Measurements from ENCODE around the gene TTC17. TPM values are rescaled to one million over a fixed set of nuclear protein-coding genes. Genes with fewer than 3 reads are reported as not detected.
"Not testable (repeated sequence)": the region's sequence is repeated elsewhere in the genome, so short reads cannot be mapped to it uniquely, and the experiment has no call there.

The TTC17 gene
- total and polyA plus RNA-seq, 9 donors: 50.9 to 85.3 (median 60.7) TPM

DNA sequence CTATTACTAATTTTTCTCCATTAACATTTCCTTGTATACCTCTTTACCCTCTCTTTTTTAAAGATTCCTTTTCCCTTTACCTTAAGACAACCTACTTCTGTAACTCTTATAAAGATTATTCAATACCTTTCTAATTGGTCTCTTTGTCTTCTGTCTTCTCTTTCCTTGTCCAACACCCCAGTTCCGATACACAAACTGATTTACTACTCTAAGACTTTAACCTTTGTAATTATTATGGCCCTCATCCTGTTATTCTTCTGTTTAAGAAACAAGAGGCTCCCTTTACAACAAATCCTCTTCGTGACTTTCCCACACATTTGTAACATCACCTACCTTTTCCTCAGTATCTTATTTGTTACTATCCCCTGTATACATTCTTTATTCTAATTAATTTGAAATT is 81.8 kb downstream of the TTC17 start:
- H3K27ac ChIP-seq (ENCODE audit: low read length): no peak overlapping the region
- no peaks in the 10 kb centered on the region for H3K4me1 ChIP-seq (ENCODE audit: control insufficient read depth, insufficient read depth, low read length)
- no peak overlapping the region for H3K4me3 ChIP-seq (ENCODE audit: low read length)
- DNase-seq: no peak
- H3K9me3 ChIP-seq (replicated peaks; ENCODE audit: control insufficient read depth, low read depth, low read length): no peaks in the 10 kb centered on the region
- no peaks in the 10 kb centered on the region for H3K27me3 ChIP-seq (ENCODE audit: control insufficient read depth, insufficient read depth, low read length)
- H3K36me3 ChIP-seq (ENCODE audit: control insufficient read depth, insufficient read depth, low read length): peaks cover 24% of the 10 kb centered on the region
- 100% methylated on average over 1 of the region's 2 CpGs for whole genome bisulfite sequencing (ENCODE audit: insufficient coverage)

DNA sequence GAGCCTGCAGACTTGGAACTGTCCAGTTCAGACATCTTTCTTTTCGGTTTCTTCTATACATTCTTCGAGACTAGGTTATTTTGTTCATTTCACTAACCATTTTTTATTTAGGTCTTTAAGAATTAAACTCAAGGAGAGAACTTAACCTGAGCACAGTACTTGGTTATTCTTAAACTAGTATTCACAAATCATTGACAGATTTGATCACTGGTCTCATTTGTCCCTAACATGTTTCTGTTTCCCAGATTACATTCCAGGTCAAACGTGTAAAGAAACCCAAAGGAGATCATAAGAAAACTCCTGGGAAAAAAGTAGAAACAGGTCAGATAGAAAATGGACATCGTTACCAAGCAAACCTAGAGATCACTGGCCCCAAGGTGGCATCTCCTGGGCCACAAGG is 85.1 kb downstream of the TTC17 start:
- no peaks in the 10 kb centered on the region for H3K27me3 ChIP-seq (ENCODE audit: control insufficient read depth, insufficient read depth, low read length)
- 100% methylated on average over 1 of the region's 4 CpGs for WGBS (ENCODE audit: insufficient coverage)
- H3K36me3 ChIP-seq (ENCODE audit: control insufficient read depth, insufficient read depth, low read length): peaks cover 41% of the 10 kb centered on the region
- no peak for DNase-seq
- H3K4me3 ChIP-seq (ENCODE audit: low read length): no peak overlapping the region
- no peak overlapping the region for H3K27ac ChIP-seq (ENCODE audit: low read length)
- no peaks in the 10 kb centered on the region for H3K4me1 ChIP-seq (ENCODE audit: control insufficient read depth, insufficient read depth, low read length)
- no peaks in the 10 kb centered on the region for H3K9me3 ChIP-seq (replicated peaks; ENCODE audit: control insufficient read depth, low read depth, low read length)

DNA sequence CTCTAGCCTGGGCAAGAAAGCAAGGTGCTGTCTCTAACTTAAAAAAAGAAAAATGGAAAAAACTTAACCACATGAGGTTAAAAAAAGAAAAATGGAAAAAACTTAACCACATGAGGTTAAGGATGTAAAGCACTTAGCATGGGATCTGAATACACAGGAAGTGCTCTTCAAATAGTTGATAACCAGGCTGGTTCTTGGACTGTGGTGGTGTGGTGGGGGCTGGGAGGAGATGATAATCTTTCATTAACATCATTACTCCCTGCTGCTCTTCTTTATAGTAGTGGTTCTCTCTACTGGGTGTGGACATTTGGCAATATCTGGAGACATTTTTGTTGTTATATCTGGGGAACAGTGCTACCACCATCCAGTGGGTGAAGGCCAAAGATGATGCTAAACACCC is 88.4 kb downstream of the TTC17 start:
- H3K9me3 ChIP-seq (replicated peaks; ENCODE audit: control insufficient read depth, low read depth, low read length): no peaks in the 10 kb centered on the region
- no peak for DNase-seq
- H3K4me3 ChIP-seq (ENCODE audit: low read length): no peak overlapping the region
- H3K27ac ChIP-seq (ENCODE audit: low read length): no peak overlapping the region
- no peaks in the 10 kb centered on the region for H3K4me1 ChIP-seq (ENCODE audit: control insufficient read depth, insufficient read depth, low read length)
- H3K36me3 ChIP-seq (ENCODE audit: control insufficient read depth, insufficient read depth, low read length): peaks cover 55% of the 10 kb centered on the region
- no peaks in the 10 kb centered on the region for H3K27me3 ChIP-seq (ENCODE audit: control insufficient read depth, insufficient read depth, low read length)

DNA sequence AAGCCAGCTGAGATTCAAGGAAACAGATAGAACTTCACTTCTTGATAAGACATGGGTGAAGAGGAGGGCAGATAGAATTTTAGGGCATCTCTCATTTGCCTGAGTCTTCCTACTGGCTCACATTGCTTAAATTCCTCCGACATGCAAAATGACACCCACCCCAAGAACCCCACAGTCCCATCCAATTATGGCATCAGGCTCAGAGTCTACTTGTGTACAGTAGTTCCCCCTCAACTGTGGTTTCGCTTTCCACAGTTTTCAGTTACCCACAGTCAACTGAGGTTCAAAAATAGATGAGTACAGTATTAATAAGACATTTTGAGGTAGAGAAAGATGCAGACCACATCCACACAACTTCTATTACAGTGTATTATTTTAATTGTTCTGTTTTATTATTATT is 99.8 kb downstream of the TTC17 start:
- Histone ChIP-seq H3K9me3 (replicated peaks; ENCODE audit: control insufficient read depth, low read depth, low read length) (no peaks in the 10 kb centered on the region), H3K36me3 (ENCODE audit: control insufficient read depth, insufficient read depth, low read length) (peaks cover 42% of the 10 kb centered on the region), H3K4me3 (ENCODE audit: low read length) (no peak overlapping the region), H3K27ac (ENCODE audit: low read length) (no peak overlapping the region), H3K4me1 (ENCODE audit: control insufficient read depth, insufficient read depth, low read length) (no peaks in the 10 kb centered on the region), H3K27me3 (ENCODE audit: control insufficient read depth, insufficient read depth, low read length) (no peaks in the 10 kb centered on the region)
- no peak for DNase-seq
- 40% methylated on average over 1 of the region's 2 CpGs for WGBS (ENCODE audit: insufficient coverage)

DNA sequence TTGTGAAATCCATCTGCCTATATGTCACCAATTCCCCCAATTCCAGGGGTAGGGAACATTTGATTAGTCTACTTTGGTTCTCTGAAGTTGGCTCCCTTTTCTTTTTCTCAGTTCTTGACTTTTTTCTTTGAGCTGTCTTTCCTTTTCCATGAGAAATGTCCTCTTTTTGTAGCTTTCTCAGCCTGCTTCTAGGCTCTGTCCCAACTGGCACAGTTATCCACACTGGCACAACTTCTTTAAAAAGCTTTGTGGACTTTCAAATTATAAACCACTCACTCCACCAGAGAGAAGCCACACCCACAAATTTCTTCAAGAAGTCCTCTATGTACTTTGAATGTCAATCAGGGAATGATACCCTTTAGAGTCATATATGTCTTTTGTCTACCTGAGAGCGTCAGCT is 100.5 kb downstream of the TTC17 start:
- Histone ChIP-seq H3K4me1 (ENCODE audit: control insufficient read depth, insufficient read depth, low read length) (no peaks in the 10 kb centered on the region), H3K27me3 (ENCODE audit: control insufficient read depth, insufficient read depth, low read length) (no peaks in the 10 kb centered on the region), H3K36me3 (ENCODE audit: control insufficient read depth, insufficient read depth, low read length) (peaks cover 38% of the 10 kb centered on the region), H3K27ac (ENCODE audit: low read length) (no peak overlapping the region), H3K4me3 (ENCODE audit: low read length) (no peak overlapping the region), H3K9me3 (replicated peaks; ENCODE audit: control insufficient read depth, low read depth, low read length) (no peaks in the 10 kb centered on the region)
- no CpG with 5 or more reads among the region's 1 CpG for WGBS (ENCODE audit: insufficient coverage)
- DNase-seq: no peak

GRCh38 chr11:43462359-43462758 is 103.6 kb downstream of the TTC17 start:
- peaks cover 12% of the 10 kb centered on the region for H3K9me3 ChIP-seq (replicated peaks; ENCODE audit: control insufficient read depth, low read depth, low read length)
- H3K4me3 ChIP-seq (ENCODE audit: low read length): no peak overlapping the region
- 89% methylated on average over 1 of the region's 1 CpG for WGBS (ENCODE audit: insufficient coverage)
- H3K27ac ChIP-seq (ENCODE audit: low read length): no peak overlapping the region
- no peaks in the 10 kb centered on the region for H3K27me3 ChIP-seq (ENCODE audit: control insufficient read depth, insufficient read depth, low read length)
- DNase-seq: no peak
- peaks cover 48% of the 10 kb centered on the region for H3K36me3 ChIP-seq (ENCODE audit: control insufficient read depth, insufficient read depth, low read length)
- H3K4me1 ChIP-seq (ENCODE audit: control insufficient read depth, insufficient read depth, low read length): no peaks in the 10 kb centered on the region

- DNase-seq: no peak
- H3K4me1 ChIP-seq (ENCODE audit: control insufficient read depth, insufficient read depth, low read length): no peaks in the 10 kb centered on the region
- peaks cover 33% of the 10 kb centered on the region for H3K36me3 ChIP-seq (ENCODE audit: control insufficient read depth, insufficient read depth, low read length)
Observed at GRCh38 chr11:43467958-43468357, 109.2 kb downstream of the TTC17 start.

GRCh38 chr11:43477491-43477890 is 118.8 kb downstream of the TTC17 start:
- DNase-seq; H3K4me1 ChIP-seq (ENCODE audit: control insufficient read depth, insufficient read depth, low read length); H3K27me3 ChIP-seq (ENCODE audit: control insufficient read depth, insufficient read depth, low read length); H3K27ac ChIP-seq (ENCODE audit: low read length); H3K4me3 ChIP-seq (ENCODE audit: low read length); H3K36me3 ChIP-seq (ENCODE audit: control insufficient read depth, insufficient read depth, low read length): not testable (repeated sequence)
- peaks cover 37% of the 10 kb centered on the region for H3K9me3 ChIP-seq (replicated peaks; ENCODE audit: control insufficient read depth, low read depth, low read length)
- no CpG with 5 or more reads among the region's 5 CpGs for WGBS (ENCODE audit: insufficient coverage)

More at GRCh38 chr11:43467958-43468357, 109.2 kb downstream of the TTC17 start:
- Histone ChIP-seq H3K27ac (ENCODE audit: low read length) (no peak overlapping the region), H3K27me3 (ENCODE audit: control insufficient read depth, insufficient read depth, low read length) (no peaks in the 10 kb centered on the region), H3K4me3 (ENCODE audit: low read length) (no peak overlapping the region), H3K9me3 (replicated peaks; ENCODE audit: control insufficient read depth, low read depth, low read length) (peaks cover 21% of the 10 kb centered on the region)

DNA sequence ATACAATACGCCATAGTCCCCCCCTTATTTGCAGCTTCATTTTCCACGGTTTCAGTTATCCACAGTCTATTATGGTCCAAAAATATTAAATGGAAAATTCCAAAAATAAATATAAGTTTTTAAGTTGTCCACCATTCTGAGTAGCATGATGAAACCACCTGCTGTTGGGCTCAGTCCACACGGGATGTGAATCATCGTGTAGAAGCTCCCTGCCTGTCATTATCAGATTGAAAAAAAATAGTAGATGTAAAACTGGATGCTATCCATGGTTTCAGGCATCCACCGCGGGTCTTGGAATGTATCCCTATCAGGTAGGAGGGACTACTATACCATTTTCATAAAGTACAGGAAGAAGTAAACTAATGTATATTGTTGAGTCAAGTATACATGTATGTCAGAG is 127.4 kb downstream of the TTC17 start:
- Histone ChIP-seq H3K27ac (ENCODE audit: low read length) (no peak overlapping the region), H3K36me3 (ENCODE audit: control insufficient read depth, insufficient read depth, low read length) (peaks cover 22% of the 10 kb centered on the region), H3K27me3 (ENCODE audit: control insufficient read depth, insufficient read depth, low read length) (no peaks in the 10 kb centered on the region), H3K4me3 (ENCODE audit: low read length) (no peak overlapping the region), H3K4me1 (ENCODE audit: control insufficient read depth, insufficient read depth, low read length) (no peaks in the 10 kb centered on the region), H3K9me3 (replicated peaks; ENCODE audit: control insufficient read depth, low read depth, low read length) (peaks cover 4% of the 10 kb centered on the region)
- DNase-seq: no peak
- 83% methylated on average over 2 of the region's 6 CpGs for WGBS (ENCODE audit: insufficient coverage)

DNA sequence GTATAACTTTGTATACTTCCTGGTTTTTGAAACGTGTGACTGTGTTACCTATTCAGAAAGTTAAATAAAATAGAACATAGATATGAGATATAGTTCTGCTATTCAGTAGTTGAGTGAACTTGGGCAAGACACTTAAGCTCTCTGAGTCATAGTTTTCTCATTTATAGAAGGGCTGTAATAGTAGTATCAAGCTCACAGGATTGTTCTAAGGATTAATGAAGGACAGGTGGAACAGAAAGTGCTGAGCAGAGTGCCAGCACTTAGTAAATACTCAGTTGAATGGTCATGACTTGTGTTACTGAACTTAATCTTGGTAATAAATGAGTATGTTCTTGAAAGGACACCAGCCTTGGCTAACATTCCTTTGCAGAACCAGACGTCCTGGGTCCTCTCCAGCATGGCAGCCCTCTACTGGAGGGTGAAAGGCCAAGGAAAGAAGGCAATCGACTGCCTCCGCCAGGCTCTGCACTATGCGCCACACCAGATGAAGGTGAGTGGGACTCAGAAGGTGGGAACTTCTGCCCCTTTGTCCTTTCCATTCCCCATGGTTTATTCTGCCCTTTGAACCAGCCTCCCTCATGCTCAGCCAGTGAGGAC is 131.2 kb downstream of the TTC17 start:
- DNase-seq: no peak
- 85% methylated on average over 2 of the region's 5 CpGs for WGBS (ENCODE audit: insufficient coverage)
- no peaks in the 10 kb centered on the region for H3K27me3 ChIP-seq (ENCODE audit: control insufficient read depth, insufficient read depth, low read length)
- H3K9me3 ChIP-seq (replicated peaks; ENCODE audit: control insufficient read depth, low read depth, low read length): no peaks in the 10 kb centered on the region
- peaks cover 44% of the 10 kb centered on the region for H3K36me3 ChIP-seq (ENCODE audit: control insufficient read depth, insufficient read depth, low read length)
- H3K4me3 ChIP-seq (ENCODE audit: low read length): no peak overlapping the region
- H3K4me1 ChIP-seq (ENCODE audit: control insufficient read depth, insufficient read depth, low read length): no peaks in the 10 kb centered on the region
- no peak overlapping the region for H3K27ac ChIP-seq (ENCODE audit: low read length)

DNA sequence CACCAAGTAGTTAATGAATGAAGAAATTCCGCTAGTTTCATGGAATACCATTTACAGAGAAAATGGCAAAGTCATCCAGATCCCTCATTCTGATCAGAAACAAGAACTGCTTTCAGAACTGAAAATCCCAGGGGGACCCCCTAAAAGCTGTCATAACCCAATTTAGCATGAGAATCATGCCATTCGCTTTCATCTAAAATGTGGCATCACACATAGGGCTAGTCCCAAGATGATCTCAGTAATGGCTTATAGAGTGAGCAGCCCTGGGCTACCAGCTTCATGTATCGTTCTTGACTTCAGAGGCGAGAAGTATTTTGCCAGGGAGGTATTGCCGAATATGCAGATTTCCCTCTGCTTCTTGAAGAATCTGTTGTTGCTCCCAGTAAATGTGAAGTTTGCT is 134.0 kb downstream of the TTC17 start:
- DNase-seq: no peak
- no peaks in the 10 kb centered on the region for H3K9me3 ChIP-seq (replicated peaks; ENCODE audit: control insufficient read depth, low read depth, low read length)
- H3K27ac ChIP-seq (ENCODE audit: low read length): no peak overlapping the region
- no peak overlapping the region for H3K4me3 ChIP-seq (ENCODE audit: low read length)
- no peaks in the 10 kb centered on the region for H3K4me1 ChIP-seq (ENCODE audit: control insufficient read depth, insufficient read depth, low read length)
- 88% methylated on average over 1 of the region's 5 CpGs for WGBS (ENCODE audit: insufficient coverage)
- H3K36me3 ChIP-seq (ENCODE audit: control insufficient read depth, insufficient read depth, low read length): peaks cover 43% of the 10 kb centered on the region
- no peaks in the 10 kb centered on the region for H3K27me3 ChIP-seq (ENCODE audit: control insufficient read depth, insufficient read depth, low read length)

All from muscle of leg (tissue), 11 donors.